Esophagus muscularis mucosa (tissue), 3 donors: Measurements from ENCODE around the gene PRMT5.

Experiments
- POLR2A ChIP-seq: fragments of 450-650 bp; IDR thresholded peaks from one replicate; pipeline ENCODE4 v1.6.1; 2017; ENCODE audit warnings: antibody characterized with exemption, moderate library complexity, mild to moderate bottlenecking, low read depth
- TF ChIP-seq, protein P1 (sequence below), 3 experiments: fragments of 200-600 bp in 2 of 3; fragments of 450-650 bp in 1 of 3; sonication (generic) in 2 of 3; IDR thresholded peaks; one replicate each; pipeline ENCODE4 v1.5.1; 2017 to 2019; ENCODE audit warnings: antibody characterized with exemption in 3 of 3, mild to moderate bottlenecking in 2 of 3, moderate library complexity in 1 of 3

DNA sequence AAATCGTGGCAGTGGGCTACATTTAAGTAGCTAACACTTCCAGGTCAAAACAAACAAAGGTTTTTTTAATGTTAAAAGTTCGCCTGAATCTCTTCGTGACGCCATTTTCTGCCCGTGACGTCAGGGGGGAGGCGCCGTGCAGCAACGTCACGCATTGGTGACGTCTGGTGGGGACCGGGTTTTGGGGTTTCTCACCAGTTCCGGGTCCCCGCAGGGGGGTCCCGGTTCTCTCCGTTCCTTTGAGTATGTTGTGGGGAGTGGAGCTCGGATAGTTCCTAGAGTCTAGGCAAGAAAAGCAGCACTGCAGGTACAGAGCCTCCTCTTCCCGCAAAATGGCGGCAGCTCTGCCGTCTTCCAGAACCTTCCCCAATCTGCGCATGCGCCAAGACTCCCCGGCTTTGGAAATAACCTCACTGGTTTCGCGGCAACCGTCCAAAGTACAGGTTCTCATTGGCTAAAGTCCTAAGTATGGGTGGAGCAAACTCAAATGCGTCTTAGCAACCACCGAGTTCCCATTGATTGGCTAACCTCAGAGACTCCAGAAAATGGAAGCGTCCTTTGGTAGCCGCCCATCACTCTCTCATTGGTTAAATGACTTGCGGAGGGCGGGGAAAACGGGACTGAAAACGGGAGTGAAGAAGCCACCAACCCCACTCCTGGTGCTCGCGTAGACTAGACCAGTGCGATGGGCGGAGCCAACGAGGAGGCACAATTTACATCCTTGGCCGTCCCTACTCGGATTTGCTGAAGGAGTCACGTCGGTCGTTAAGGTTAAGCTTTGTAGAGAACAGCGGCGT, 10.2 kb downstream of the PRMT5 start, which contains the start of gene RBM23:
- TF ChIP-seq, protein P1, sequence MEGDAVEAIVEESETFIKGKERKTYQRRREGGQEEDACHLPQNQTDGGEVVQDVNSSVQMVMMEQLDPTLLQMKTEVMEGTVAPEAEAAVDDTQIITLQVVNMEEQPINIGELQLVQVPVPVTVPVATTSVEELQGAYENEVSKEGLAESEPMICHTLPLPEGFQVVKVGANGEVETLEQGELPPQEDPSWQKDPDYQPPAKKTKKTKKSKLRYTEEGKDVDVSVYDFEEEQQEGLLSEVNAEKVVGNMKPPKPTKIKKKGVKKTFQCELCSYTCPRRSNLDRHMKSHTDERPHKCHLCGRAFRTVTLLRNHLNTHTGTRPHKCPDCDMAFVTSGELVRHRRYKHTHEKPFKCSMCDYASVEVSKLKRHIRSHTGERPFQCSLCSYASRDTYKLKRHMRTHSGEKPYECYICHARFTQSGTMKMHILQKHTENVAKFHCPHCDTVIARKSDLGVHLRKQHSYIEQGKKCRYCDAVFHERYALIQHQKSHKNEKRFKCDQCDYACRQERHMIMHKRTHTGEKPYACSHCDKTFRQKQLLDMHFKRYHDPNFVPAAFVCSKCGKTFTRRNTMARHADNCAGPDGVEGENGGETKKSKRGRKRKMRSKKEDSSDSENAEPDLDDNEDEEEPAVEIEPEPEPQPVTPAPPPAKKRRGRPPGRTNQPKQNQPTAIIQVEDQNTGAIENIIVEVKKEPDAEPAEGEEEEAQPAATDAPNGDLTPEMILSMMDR (IDR thresholded peaks at IDR 0.05), result peak in 1 of 3 experiments; percentile 19
- TF ChIP-seq POLR2A, result peak; percentile 63
